CD4-positive, CD25-positive, alpha-beta regulatory T cell (primary cell): ENCODE data around the gene PP2D1. TPM values are rescaled to one million over a fixed set of nuclear protein-coding genes. Genes with fewer than 3 reads are reported as not detected.
"Not testable (repeated sequence)": the region's sequence is repeated elsewhere in the genome, so short reads cannot be mapped to it uniquely, and the experiment has no call there.

Experiments used
- ATAC-seq, 2 donors: fragments of 150-1000 bp; cut with Tn5 transposase; one replicate each; pipeline ENCODE4 v1.10.0; 2021; ENCODE audit warnings: low read depth in 2 of 2, moderate number of reproducible peaks in 2 of 2, moderate library complexity in 1 of 2
- DNase-seq, 3 donors: peaks; one replicate each; pipeline versions ENCODE4 v3.0.0 to v3.0.0-alpha.2; 2012 to 2022; ENCODE audit warnings: mixed read lengths in 1 of 3
- H3K27ac ChIP-seq: one replicate; pipeline ENCODE4 v1.7.0; 2013; ENCODE audit warnings: mild to moderate bottlenecking, low read length; ENCODE audit not compliant: insufficient read depth, poor library complexity, severe bottlenecking
- H3K27me3 ChIP-seq: one replicate; pipeline ENCODE4 v1.7.0; 2013; ENCODE audit warnings: low read length; ENCODE audit not compliant: control insufficient read depth, insufficient read depth
- H3K36me3 ChIP-seq: one replicate; pipeline ENCODE4 v1.7.0; 2013; ENCODE audit warnings: mild to moderate bottlenecking, low read length, moderate library complexity; ENCODE audit not compliant: control insufficient read depth, insufficient read depth
- H3K4me1 ChIP-seq: 2 replicates; pipeline ENCODE4 v1.7.0; 2013; ENCODE audit warnings: mild to moderate bottlenecking, low read length; ENCODE audit not compliant: insufficient read depth, control insufficient read depth, poor library complexity, severe bottlenecking
- H3K4me3 ChIP-seq: one replicate; pipeline ENCODE4 v1.7.0; 2013; ENCODE audit warnings: low read depth, mild to moderate bottlenecking, low read length, moderate library complexity
- H3K9me3 ChIP-seq, 2 experiments: 1 replicate in 1 of 2; 2 replicates in 1 of 2; pipeline ENCODE4 v1.7.0; 2013; ENCODE audit warnings: low read length in 2 of 2, mild to moderate bottlenecking in 1 of 2, moderate library complexity in 1 of 2; ENCODE audit not compliant: control insufficient read depth in 2 of 2
- H3K27ac Mint-ChIP-seq, 3 donors: one replicate each; pipeline ENCODE4 v1.8.0; 2020 to 2022; ENCODE audit warnings: mild to moderate bottlenecking in 3 of 3, mixed read lengths in 3 of 3, moderate library complexity in 2 of 3
- H3K27me3 Mint-ChIP-seq: one replicate; pipeline ENCODE4 v1.8.0; 2022; ENCODE audit warnings: mild to moderate bottlenecking, mixed read lengths
- H3K36me3 Mint-ChIP-seq: one replicate; pipeline ENCODE4 v1.8.0; 2020; ENCODE audit warnings: mixed read lengths
- H3K4me1 Mint-ChIP-seq, 4 donors: one replicate each; pipeline ENCODE4 v1.8.0; 2020 to 2022; ENCODE audit warnings: mixed read lengths in 4 of 4, mild to moderate bottlenecking in 1 of 4
- H3K4me3 Mint-ChIP-seq, 4 donors: one replicate each; pipeline ENCODE4 v1.8.0; 2020 to 2022; ENCODE audit warnings: mild to moderate bottlenecking in 4 of 4, mixed read lengths in 4 of 4, moderate library complexity in 3 of 4
- H3K9me3 Mint-ChIP-seq, 7 donors: one replicate each; pipeline ENCODE4 v1.8.0; 2020 to 2022; ENCODE audit warnings: mixed read lengths in 7 of 7, mild to moderate bottlenecking in 3 of 7, moderate library complexity in 2 of 7
- polyA plus RNA-seq, 4 donors: library from polyadenylated mRNA; unstranded; fragments of 300-500 nt; fragmentation: Illumina TruSeq; gene quantifications; one replicate each; pipeline ENCODE4 v1.2.3, GENCODE V29; 2021
- total RNA-seq: library from RNA; stranded (reverse); gene quantifications from one replicate; pipeline ENCODE4 v1.2.3, GENCODE V29; 2022

PP2D1 gene
- total and polyA plus RNA-seq, 5 donors from 2014 or later = 0.16 to 1.2 (median 0.21) TPM; not detected in 1

- Mint-ChIP-seq H3K4me3 (no peak overlapping the region), H3K27ac (peak overlapping the region in 1 of 3 donors; percentile 44)
- peaks cover 9% of the 10 kb centered on the region for H3K4me1 ChIP-seq
Observed at GRCh38 chr3:19959505-19959904, 52.6 kb downstream of the PP2D1 start.

GRCh38 chr3:19957354-19957753, 54.7 kb downstream of the PP2D1 start:
- H3K27me3 Mint-ChIP-seq, H3K9me3 ChIP-seq, ATAC-seq, H3K27ac Mint-ChIP-seq, H3K27ac ChIP-seq, H3K4me3 ChIP-seq, H3K4me1 ChIP-seq, H3K9me3 Mint-ChIP-seq, DNase-seq, H3K27me3 ChIP-seq: not testable (repeated sequence)
- H3K36me3 Mint-ChIP-seq = peaks cover 40% of the 10 kb centered on the region
- peaks cover 23% of the 10 kb centered on the region for H3K36me3 ChIP-seq
- peak overlapping the region in 1 of 4 donors; percentile 13 for H3K4me3 Mint-ChIP-seq
- peaks cover 18 to 92% (median 70%) of the 10 kb centered on the region in 4 donors for H3K4me1 Mint-ChIP-seq

More at GRCh38 chr3:19959505-19959904, 52.6 kb downstream of the PP2D1 start:
- no peak for ATAC-seq
- no peak for DNase-seq
- H3K9me3 Mint-ChIP-seq = no peaks in the 10 kb centered on the region
- H3K36me3 ChIP-seq = peaks cover 20% of the 10 kb centered on the region
- H3K4me1 Mint-ChIP-seq = peaks cover 19 to 93% (median 73%) of the 10 kb centered on the region in 4 donors
- H3K9me3 ChIP-seq = no peaks in the 10 kb centered on the region
- peaks cover 34% of the 10 kb centered on the region for H3K36me3 Mint-ChIP-seq
- no peak overlapping the region for H3K27ac ChIP-seq
- H3K4me3 ChIP-seq = no peak overlapping the region
- no peaks in the 10 kb centered on the region for H3K27me3 Mint-ChIP-seq
- H3K27me3 ChIP-seq = no peaks in the 10 kb centered on the region

GRCh38 chr3:19954676-19955075, 57.4 kb downstream of the PP2D1 start:
- Mint-ChIP-seq H3K4me3 (peak overlapping the region in 1 of 4 donors; percentile 63), H3K9me3 (no peaks in the 10 kb centered on the region), H3K27me3 (no peaks in the 10 kb centered on the region), H3K27ac (no peak overlapping the region), H3K4me1 (peaks cover 25 to 91% (median 64%) of the 10 kb centered on the region in 4 donors), H3K36me3 (peaks cover 41% of the 10 kb centered on the region)
- ATAC-seq = no peak
- Histone ChIP-seq H3K4me1 (peaks cover 30% of the 10 kb centered on the region), H3K36me3 (peaks cover 38% of the 10 kb centered on the region), H3K9me3 (no peaks in the 10 kb centered on the region), H3K27ac (no peak overlapping the region), H3K4me3 (no peak overlapping the region), H3K27me3 (no peaks in the 10 kb centered on the region)
- DNase-seq = no peak

- H3K27ac ChIP-seq = peak overlapping the region; percentile 38
- no peak overlapping the region for H3K27ac Mint-ChIP-seq
- peaks cover 31% of the 10 kb centered on the region for H3K36me3 ChIP-seq
- peak overlapping the region in 1 of 4 donors; percentile 92 for H3K4me3 Mint-ChIP-seq
- ATAC-seq = no peak
- H3K27me3 Mint-ChIP-seq = peaks cover 5% of the 10 kb centered on the region
- H3K4me1 ChIP-seq = peaks cover 53% of the 10 kb centered on the region
- no peak for DNase-seq
- peaks cover 0 to 2% (median 0%) of the 10 kb centered on the region in 7 donors for H3K9me3 Mint-ChIP-seq
- H3K4me3 ChIP-seq = peak overlapping the region; percentile 14
- peaks cover 39 to 89% (median 64%) of the 10 kb centered on the region in 4 donors for H3K4me1 Mint-ChIP-seq
- H3K36me3 Mint-ChIP-seq = peaks cover 22% of the 10 kb centered on the region
- no peaks in the 10 kb centered on the region for H3K27me3 ChIP-seq
- no peaks in the 10 kb centered on the region for H3K9me3 ChIP-seq
Observed at GRCh38 chr3:19950316-19950715, 61.7 kb downstream of the PP2D1 start.

GRCh38 chr3:19948226-19948591, 63.9 kb downstream of the PP2D1 start:
- Histone ChIP-seq H3K27me3 (no peaks in the 10 kb centered on the region), H3K4me1 (peaks cover 53% of the 10 kb centered on the region), H3K27ac (peak overlapping the region; percentile 97), H3K9me3 (no peaks in the 10 kb centered on the region), H3K4me3 (peak overlapping the region; percentile 88), H3K36me3 (peaks cover 23% of the 10 kb centered on the region)
- no peak for DNase-seq
- Mint-ChIP-seq H3K27ac (peak overlapping the region; percentile 97 to 100 (median 99)), H3K9me3 (peaks cover 0 to 2% (median 0%) of the 10 kb centered on the region in 7 donors), H3K36me3 (peaks cover 10% of the 10 kb centered on the region), H3K4me1 (peaks cover 37 to 78% (median 57%) of the 10 kb centered on the region in 4 donors), H3K27me3 (peaks cover 5% of the 10 kb centered on the region), H3K4me3 (peak overlapping the region; percentile 92 to 100 (median 100))
- ATAC-seq = no peak

GRCh38 chr3:19947549-19948225, 64.4 kb downstream of the PP2D1 start:
- peaks cover 36 to 73% (median 52%) of the 10 kb centered on the region in 4 donors for H3K4me1 Mint-ChIP-seq
- H3K27ac Mint-ChIP-seq = peak overlapping the region; percentile 97 to 100 (median 99)
- ATAC-seq (peak in 1 of 2 donors; percentile 21), DNase-seq (peak; percentile 42 to 74 (median 62))
- Histone ChIP-seq H3K27ac (peak overlapping the region; percentile 97), H3K4me1 (peaks cover 53% of the 10 kb centered on the region), H3K9me3 (no peaks in the 10 kb centered on the region), H3K36me3 (peaks cover 22% of the 10 kb centered on the region), H3K4me3 (peak overlapping the region; percentile 88), H3K27me3 (no peaks in the 10 kb centered on the region)
- H3K9me3 Mint-ChIP-seq = peaks cover 0 to 2% (median 0%) of the 10 kb centered on the region in 7 donors
- peaks cover 5% of the 10 kb centered on the region for H3K27me3 Mint-ChIP-seq
- peaks cover 10% of the 10 kb centered on the region for H3K36me3 Mint-ChIP-seq
- peak overlapping the region; percentile 92 to 100 (median 100) for H3K4me3 Mint-ChIP-seq

- H3K36me3 Mint-ChIP-seq = peaks cover 10% of the 10 kb centered on the region
- peaks cover 0 to 2% (median 0%) of the 10 kb centered on the region in 7 donors for H3K9me3 Mint-ChIP-seq
- H3K4me1 Mint-ChIP-seq = peaks cover 30 to 66% (median 47%) of the 10 kb centered on the region in 4 donors
Observed at GRCh38 chr3:19946832-19947548, 65.1 kb downstream of the PP2D1 start, which contains the start of gene RAB5A. Gene RAB5A (plus strand): TSS chr3:19947097. CDS start chr3:19950899, 3,802 bp downstream.

More at GRCh38 chr3:19946832-19947548, 65.1 kb downstream of the PP2D1 start, which contains the start of gene RAB5A:
- H3K36me3 ChIP-seq = peaks cover 15% of the 10 kb centered on the region
- Mint-ChIP-seq H3K27me3 (peaks cover 5% of the 10 kb centered on the region), H3K27ac (peak within 1 kb of the TSS; percentile 97 to 100 (median 99)), H3K4me3 (peak within 1 kb of the TSS; percentile 92 to 100 (median 100))
- DNase-seq (peak; percentile 95 to 99 (median 96)), ATAC-seq (peak; percentile 88)
- H3K27me3 ChIP-seq = no peaks in the 10 kb centered on the region
- no peaks in the 10 kb centered on the region for H3K9me3 ChIP-seq
- H3K27ac ChIP-seq = peak within 1 kb of the TSS; percentile 97
- H3K4me3 ChIP-seq = peak within 1 kb of the TSS; percentile 88
- peaks cover 48% of the 10 kb centered on the region for H3K4me1 ChIP-seq
